ENCODE data around the gene SMOC2. TPM values are rescaled to one million over a fixed set of nuclear protein-coding genes. Genes with fewer than 3 reads are reported as not detected.

Gene SMOC2
- total and polyA plus RNA-seq, 2 of the 4 experiments (the other 2 are of a cell fraction): not detected

DNA sequence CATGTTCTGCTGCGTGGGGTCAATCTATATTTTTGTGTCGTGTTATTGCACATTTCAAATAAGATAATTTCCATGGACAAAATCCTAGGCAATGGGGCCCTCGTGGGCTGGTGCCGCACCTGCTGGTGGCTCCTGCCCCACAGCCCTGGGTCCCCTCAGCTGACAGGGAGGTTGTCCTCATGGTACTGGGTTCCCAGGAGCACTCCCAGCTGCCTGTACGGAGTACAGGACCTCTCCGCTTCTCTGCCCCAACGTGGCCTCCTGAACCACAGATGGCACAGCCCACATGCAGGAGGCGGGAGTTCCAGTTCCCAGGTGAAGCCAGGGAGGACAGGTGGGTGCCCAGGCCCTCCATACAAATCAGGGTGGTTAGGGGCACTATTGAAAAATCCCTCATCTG, 243.5 kb downstream of the SMOC2 start:
- POLR2A ChIA-PET (ENCODE audit: unreplicated experiment): no interaction called here
- Histone ChIP-seq H2AK9ac (replicated peaks; ENCODE audit: low read depth, low read length, poor library complexity) (no peak overlapping the region), H3K27me3 (ENCODE audit: control insufficient read depth, insufficient read depth, low read length) (no peaks in the 10 kb centered on the region), H3K27ac (ENCODE audit: insufficient read depth, low read length) (no peak overlapping the region), H3K9me1 (ENCODE audit: insufficient read depth, low read length) (no peaks in the 10 kb centered on the region), H4K91ac (ENCODE audit: insufficient read depth, low read depth, low read length) (no peak overlapping the region), H3K36me3 (ENCODE audit: control insufficient read depth, insufficient read depth, low read length) (no peaks in the 10 kb centered on the region), H2BK5ac (ENCODE audit: low read depth, low read length, poor library complexity, severe bottlenecking) (no peak overlapping the region), H3K9ac (ENCODE audit: low read depth, low read length) (no peak overlapping the region), H4K20me1 (ENCODE audit: insufficient read depth, low read length) (no peaks in the 10 kb centered on the region), H3K56ac (ENCODE audit: extremely low read depth, insufficient read depth, low read length) (no peak overlapping the region), H4K8ac (ENCODE audit: low read depth in 2 of 2, low read length in 2 of 2) (no peak overlapping the region), H3K4ac (ENCODE audit: low read depth, low read length) (no peak overlapping the region), H2AFZ (replicated peaks; ENCODE audit: low read length, poor library complexity) (no peak overlapping the region), H3K23ac (ENCODE audit: low read depth, low read length) (no peak overlapping the region), H2AK5ac (ENCODE audit: low read depth, low read length) (no peak overlapping the region), H3K9me3 (ENCODE audit: control insufficient read depth, insufficient read depth, low read length) (peaks cover 37% of the 10 kb centered on the region), H2BK15ac (ENCODE audit: low read depth, low read length) (no peak overlapping the region), H3K79me1 (ENCODE audit: low read depth in 1 of 2, low read length in 2 of 2) (no peaks in the 10 kb centered on the region), H3K4me1 (ENCODE audit: control insufficient read depth, insufficient read depth, low read length) (no peaks in the 10 kb centered on the region), H3K18ac (ENCODE audit: low read depth, low read length) (no peak overlapping the region), H3K4me3 (ENCODE audit: insufficient read depth, low read depth, low read length) (no peak overlapping the region), H3K4me2 (ENCODE audit: low read depth, low read length) (no peak overlapping the region), H2BK120ac (ENCODE audit: low read depth, low read length) (no peak overlapping the region), H2BK20ac (ENCODE audit: low read depth, low read length) (no peak overlapping the region), H3K14ac (replicated peaks; ENCODE audit: low read depth, low read length) (no peak overlapping the region), H4K5ac (ENCODE audit: low read depth, low read length) (no peak overlapping the region)
- BruUV-seq (replicated peaks): no TSS peak
- ATAC-seq (ENCODE audit: low read depth) (no peak), DNase-seq (no peak)
- in situ Hi-C loops (cut with MboI; ENCODE audit: low sequenced_read_pairs): no loop called here
- dilution Hi-C loops (cut with HindIII; ENCODE audit: low sequenced_read_pairs, unreplicated experiment): no loop called here
- CTCF ChIA-PET: no interaction called here
- intact Hi-C loops (cut with micrococcal nuclease): no loop called here
- 60% methylated on average over 1 of the region's 8 CpGs; no CpG with 5 or more reads in 1 of the 2 experiments for WGBS, 2 experiments (ENCODE audit: extremely low coverage in 2 of 2, insufficient read length in 1 of 2)
- TF ChIP-seq CHD1 (IDR thresholded peaks at IDR 0.05; ENCODE audit: low read depth, low read length) (no peak), POLR2A (IDR thresholded peaks at IDR 0.05; ENCODE audit: low read depth, low read length) (no peak), MXI1 (IDR thresholded peaks at IDR 0.05; ENCODE audit: borderline replicate concordance, low read depth, low read length) (no peak), CEBPB (IDR thresholded peaks at IDR 0.05; ENCODE audit: low read depth, low read length) (no peak), MAFK (IDR thresholded peaks at IDR 0.05; ENCODE audit: low read depth, low read length) (no peak), RAD21 (IDR thresholded peaks at IDR 0.05; ENCODE audit: low read length) (no peak)
- TF ChIP-seq, protein P1, sequence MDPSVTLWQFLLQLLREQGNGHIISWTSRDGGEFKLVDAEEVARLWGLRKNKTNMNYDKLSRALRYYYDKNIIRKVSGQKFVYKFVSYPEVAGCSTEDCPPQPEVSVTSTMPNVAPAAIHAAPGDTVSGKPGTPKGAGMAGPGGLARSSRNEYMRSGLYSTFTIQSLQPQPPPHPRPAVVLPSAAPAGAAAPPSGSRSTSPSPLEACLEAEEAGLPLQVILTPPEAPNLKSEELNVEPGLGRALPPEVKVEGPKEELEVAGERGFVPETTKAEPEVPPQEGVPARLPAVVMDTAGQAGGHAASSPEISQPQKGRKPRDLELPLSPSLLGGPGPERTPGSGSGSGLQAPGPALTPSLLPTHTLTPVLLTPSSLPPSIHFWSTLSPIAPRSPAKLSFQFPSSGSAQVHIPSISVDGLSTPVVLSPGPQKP (IDR thresholded peaks at IDR 0.05; ENCODE audit: borderline replicate concordance, low read depth, low read length): no peak

Measured in IMR-90 (cell line).